Brain microvascular endothelial cell (primary cell): ENCODE results near the gene CYP2J2.
A peak's percentile ranks its signal among the peaks of the same experiment; 100 is the strongest.
"Not testable (repeated sequence)": the region's sequence is repeated elsewhere in the genome, so short reads cannot be mapped to it uniquely, and the experiment has no call there.

Experiments
- DNase-seq: peaks from one replicate; pipeline ENCODE4 v3.0.0-alpha.2; 2020
- H3K27ac ChIP-seq: fragments of 250-450 bp; sonication (Bioruptor Pico); 2 replicates; pipeline ENCODE4 v1.5.1; 2020; ENCODE audit warnings: mild to moderate bottlenecking, moderate library complexity
- H3K27me3 ChIP-seq: fragments of 250-450 bp; sonication (Bioruptor Pico); replicated peaks from 2 replicates; pipeline ENCODE4 v1.5.1; 2020; ENCODE audit warnings: mild to moderate bottlenecking
- H3K36me3 ChIP-seq: fragments of 250-450 bp; sonication (Bioruptor Pico); replicated peaks from 2 replicates; pipeline ENCODE4 v1.5.1; 2020; ENCODE audit warnings: mild to moderate bottlenecking
- H3K4me3 ChIP-seq: 2 replicates; pipeline ENCODE4 v1.5.1; 2011; ENCODE audit warnings: low read depth, mild to moderate bottlenecking, control low read depth, low read length, moderate library complexity
- CTCF ChIP-seq: IDR thresholded peaks from 2 replicates; pipeline ENCODE4 v1.5.1; 2011; ENCODE audit warnings: low read depth, mild to moderate bottlenecking, moderate library complexity, low read length, control low read depth, inconsistent platforms; ENCODE audit errors: missing control alignments
- in situ Hi-C: cut with HindIII; loops from 2 replicates; pipeline ENCODE4 v1.10.0; 2017; ENCODE audit warnings: low sequenced_read_pairs, low pct_ligation_motif_present

The CYP2J2 gene

GRCh38 chr1:59926381-59927123 is at the start of gene CYP2J2:
Gene CYP2J2, minus strand, starts transcription at chr1:59926773. Its CDS starts 27 bp downstream, at chr1:59926746.
- in situ Hi-C loops: no loop called here
- peaks cover 5% of the 10 kb centered on the region for H3K27me3 ChIP-seq
- no peak within 1 kb of the TSS for H3K27ac ChIP-seq
- TF ChIP-seq CTCF: no peak
- peak within 1 kb of the TSS; percentile 61 for H3K4me3 ChIP-seq
- DNase-seq: no peak
- no peaks in the 10 kb centered on the region for H3K36me3 ChIP-seq

DNA sequence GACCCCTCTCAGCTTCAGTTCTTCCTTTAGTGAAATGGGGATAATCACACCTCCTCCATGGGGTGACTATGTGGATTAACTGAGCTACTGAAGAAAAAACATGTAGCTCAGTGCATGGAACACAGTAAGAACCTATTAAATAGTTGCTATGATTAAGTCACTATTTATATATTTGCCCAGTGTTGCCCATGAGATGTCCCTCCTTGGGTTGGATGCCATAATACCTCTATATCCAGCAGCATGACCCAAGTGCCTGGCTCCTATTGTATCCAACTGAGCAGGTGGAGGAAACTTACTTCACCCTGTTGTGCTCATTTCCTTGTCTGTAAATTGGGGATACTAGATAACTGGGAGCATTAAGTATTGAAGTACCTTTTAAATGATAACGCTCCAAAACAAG is 47.1 kb upstream of the CYP2J2 start:
- Histone ChIP-seq H3K4me3 (no peak overlapping the region), H3K27ac (no peak overlapping the region), H3K36me3 (no peaks in the 10 kb centered on the region), H3K27me3 (no peaks in the 10 kb centered on the region)
- no peak for DNase-seq
- in situ Hi-C loops: no loop called here
- TF ChIP-seq CTCF: no peak

- in situ Hi-C loops: no loop called here
- H3K36me3 ChIP-seq: no peaks in the 10 kb centered on the region
- no peak for TF ChIP-seq CTCF
- H3K27ac ChIP-seq: no peak overlapping the region
- no peaks in the 10 kb centered on the region for H3K27me3 ChIP-seq
- DNase-seq: no peak
- no peak overlapping the region for H3K4me3 ChIP-seq
These were observed 45.8 kb upstream of the CYP2J2 start for GRCh38 chr1:59972216-59972927.

DNA sequence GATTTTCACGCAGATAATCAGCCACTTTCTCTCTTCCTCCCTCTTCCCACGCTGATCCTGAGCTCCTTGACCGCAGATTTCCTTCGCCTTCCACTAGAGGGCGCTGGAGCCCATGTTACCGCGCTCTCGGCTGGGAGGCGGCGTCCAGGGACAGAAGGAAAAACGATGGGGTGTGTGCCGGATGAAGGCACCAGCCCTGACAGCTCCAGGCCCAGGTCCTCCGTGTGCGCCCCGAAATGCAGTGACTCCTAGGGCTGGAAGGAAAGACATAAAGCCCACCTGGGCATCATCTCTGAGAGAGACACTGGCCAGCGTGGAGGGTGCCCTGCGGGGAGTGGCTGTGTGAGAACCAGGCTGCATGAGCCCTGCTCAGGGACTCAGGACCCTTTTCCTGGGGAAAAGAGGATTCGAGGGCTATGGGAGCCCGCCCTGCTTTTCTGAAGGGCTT is 44.9 kb upstream of the CYP2J2 start:
- Histone ChIP-seq H3K27me3 (no peaks in the 10 kb centered on the region), H3K36me3 (no peaks in the 10 kb centered on the region), H3K27ac (no peak overlapping the region), H3K4me3 (peak overlapping the region; percentile 34)
- in situ Hi-C loops: no loop called here
- TF ChIP-seq CTCF: peak; percentile 92
- peak; percentile 64 for DNase-seq

DNA sequence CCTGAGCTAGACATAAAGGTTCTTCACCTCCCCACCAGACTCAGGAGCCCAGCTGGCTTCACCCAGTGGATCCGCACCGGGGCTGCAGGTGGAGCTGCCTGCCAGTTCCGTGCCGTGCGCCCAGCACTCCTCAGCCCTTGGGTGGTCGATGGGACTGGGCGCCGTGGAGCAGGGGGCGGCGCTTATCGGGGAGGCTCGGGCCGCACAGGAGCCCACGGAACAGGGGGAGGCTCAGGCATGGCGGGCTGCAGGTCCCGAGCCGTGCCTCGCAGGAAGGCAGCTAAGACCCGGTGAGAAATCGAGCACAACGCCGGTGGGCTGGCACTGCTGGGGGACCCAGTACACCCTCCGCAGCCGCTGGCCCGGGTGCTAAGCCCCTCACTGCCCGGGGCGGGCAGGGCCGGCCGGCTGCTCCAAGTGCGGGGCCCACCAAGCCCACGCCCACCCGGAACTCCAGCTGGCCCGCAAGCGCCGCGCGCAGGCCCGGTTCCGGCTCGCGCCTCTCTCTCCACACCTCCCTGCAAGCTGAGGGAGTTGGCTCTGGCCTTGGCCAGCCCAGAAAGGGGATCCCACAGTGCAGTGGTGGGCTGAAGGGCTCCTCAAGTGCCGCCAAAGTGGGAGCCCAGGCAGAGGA is 43.1 kb upstream of the CYP2J2 start:
- H3K4me3 ChIP-seq, H3K36me3 ChIP-seq, H3K27ac ChIP-seq, DNase-seq, H3K27me3 ChIP-seq, in situ Hi-C loops: not testable (repeated sequence)

DNA sequence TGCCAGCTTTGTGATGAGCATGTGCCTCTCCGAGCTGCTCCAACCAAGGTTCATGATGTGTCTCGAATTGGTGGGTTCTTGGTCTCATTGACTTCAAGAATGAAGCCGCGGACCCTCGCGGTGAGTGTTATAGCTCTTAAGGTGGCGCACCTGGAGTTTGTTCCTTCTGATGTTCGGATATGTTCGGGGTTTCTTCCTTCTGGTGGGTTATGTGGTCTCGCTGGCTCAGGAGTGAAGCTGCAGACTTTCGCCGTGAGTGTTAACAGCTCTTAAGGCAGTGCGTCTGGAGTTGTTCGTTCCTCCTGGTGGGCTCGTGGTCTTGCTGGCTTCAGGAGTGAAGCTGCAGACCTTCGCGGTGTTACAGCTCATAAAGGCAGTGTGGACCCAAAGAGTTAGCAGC is 42.2 kb upstream of the CYP2J2 start:
- DNase-seq, H3K27me3 ChIP-seq, H3K36me3 ChIP-seq, H3K27ac ChIP-seq, in situ Hi-C loops, H3K4me3 ChIP-seq: not testable (repeated sequence)
